ENCODE results near the gene TRMT44. TPM values are rescaled to one million over a fixed set of nuclear protein-coding genes. Genes with fewer than 3 reads are reported as not detected.
A peak's percentile ranks its signal among the peaks of the same experiment; 100 is the strongest.

The TRMT44 gene
- total RNA-seq, 2 donors from 2014 or later = 10.5 to 11.4 TPM

DNA sequence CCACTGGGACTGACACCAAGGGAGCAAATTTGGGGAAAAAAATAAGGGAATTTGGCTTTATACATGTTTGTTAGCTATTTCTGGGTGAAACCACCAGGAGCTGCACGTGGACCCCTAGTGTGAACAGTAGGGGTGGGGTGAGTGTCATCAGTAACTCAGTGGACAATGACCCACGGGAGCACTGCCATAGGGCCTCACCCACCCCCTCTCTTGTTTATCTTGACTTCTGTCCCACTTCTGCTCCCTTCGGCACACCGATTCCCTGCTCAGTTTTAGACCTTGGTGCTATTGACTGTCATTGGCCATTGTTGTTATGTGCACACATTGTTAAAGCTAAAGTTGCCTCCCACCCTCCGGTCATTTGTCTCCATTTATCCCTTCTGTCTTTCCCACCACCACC, 9.0 kb upstream of the TRMT44 start:
- peaks cover 0 to 38% of the 10 kb centered on the region in 2 donors for H3K4me1 ChIP-seq
- no peak overlapping the region for H3K4me3 ChIP-seq
- no peaks in the 10 kb centered on the region for H3K36me3 ChIP-seq
- TF ChIP-seq, protein P1, sequence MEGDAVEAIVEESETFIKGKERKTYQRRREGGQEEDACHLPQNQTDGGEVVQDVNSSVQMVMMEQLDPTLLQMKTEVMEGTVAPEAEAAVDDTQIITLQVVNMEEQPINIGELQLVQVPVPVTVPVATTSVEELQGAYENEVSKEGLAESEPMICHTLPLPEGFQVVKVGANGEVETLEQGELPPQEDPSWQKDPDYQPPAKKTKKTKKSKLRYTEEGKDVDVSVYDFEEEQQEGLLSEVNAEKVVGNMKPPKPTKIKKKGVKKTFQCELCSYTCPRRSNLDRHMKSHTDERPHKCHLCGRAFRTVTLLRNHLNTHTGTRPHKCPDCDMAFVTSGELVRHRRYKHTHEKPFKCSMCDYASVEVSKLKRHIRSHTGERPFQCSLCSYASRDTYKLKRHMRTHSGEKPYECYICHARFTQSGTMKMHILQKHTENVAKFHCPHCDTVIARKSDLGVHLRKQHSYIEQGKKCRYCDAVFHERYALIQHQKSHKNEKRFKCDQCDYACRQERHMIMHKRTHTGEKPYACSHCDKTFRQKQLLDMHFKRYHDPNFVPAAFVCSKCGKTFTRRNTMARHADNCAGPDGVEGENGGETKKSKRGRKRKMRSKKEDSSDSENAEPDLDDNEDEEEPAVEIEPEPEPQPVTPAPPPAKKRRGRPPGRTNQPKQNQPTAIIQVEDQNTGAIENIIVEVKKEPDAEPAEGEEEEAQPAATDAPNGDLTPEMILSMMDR (IDR thresholded peaks at IDR 0.05) = no peak
- H3K27ac ChIP-seq = no peak overlapping the region
- H3K9me3 ChIP-seq = no peaks in the 10 kb centered on the region
- H3K27me3 ChIP-seq = no peaks in the 10 kb centered on the region
- no peak for DNase-seq (ENCODE audit: low spot score)

DNA sequence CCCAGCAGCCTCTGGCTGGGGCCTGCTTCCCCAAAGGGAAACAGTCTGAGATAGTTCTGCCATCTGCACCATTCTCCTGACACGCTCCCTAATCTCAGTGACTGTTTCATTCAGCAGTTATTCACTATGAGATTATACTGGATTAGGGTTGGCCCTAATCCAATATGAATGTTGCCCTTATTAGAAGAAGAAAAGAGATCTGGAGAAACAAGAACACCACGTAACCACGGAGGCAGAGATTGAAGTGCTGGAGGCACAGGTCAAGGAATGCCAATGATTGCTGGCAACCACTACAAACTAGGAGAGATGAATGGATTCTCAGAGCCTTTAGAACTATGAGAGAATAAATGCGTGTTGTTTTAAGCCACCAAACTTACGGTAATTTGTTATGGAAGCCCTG, 7.4 kb upstream of the TRMT44 start:
- Histone ChIP-seq H3K4me3 (no peak overlapping the region), H3K4me1 (peaks cover 0 to 37% of the 10 kb centered on the region in 2 donors), H3K27ac (peak overlapping the region in 1 of 2 donors; percentile 24), H3K36me3 (no peaks in the 10 kb centered on the region), H3K9me3 (no peaks in the 10 kb centered on the region), H3K27me3 (no peaks in the 10 kb centered on the region)
- TF ChIP-seq, protein P1 (IDR thresholded peaks at IDR 0.05) = no peak
- DNase-seq (ENCODE audit: low spot score) = no peak

DNA sequence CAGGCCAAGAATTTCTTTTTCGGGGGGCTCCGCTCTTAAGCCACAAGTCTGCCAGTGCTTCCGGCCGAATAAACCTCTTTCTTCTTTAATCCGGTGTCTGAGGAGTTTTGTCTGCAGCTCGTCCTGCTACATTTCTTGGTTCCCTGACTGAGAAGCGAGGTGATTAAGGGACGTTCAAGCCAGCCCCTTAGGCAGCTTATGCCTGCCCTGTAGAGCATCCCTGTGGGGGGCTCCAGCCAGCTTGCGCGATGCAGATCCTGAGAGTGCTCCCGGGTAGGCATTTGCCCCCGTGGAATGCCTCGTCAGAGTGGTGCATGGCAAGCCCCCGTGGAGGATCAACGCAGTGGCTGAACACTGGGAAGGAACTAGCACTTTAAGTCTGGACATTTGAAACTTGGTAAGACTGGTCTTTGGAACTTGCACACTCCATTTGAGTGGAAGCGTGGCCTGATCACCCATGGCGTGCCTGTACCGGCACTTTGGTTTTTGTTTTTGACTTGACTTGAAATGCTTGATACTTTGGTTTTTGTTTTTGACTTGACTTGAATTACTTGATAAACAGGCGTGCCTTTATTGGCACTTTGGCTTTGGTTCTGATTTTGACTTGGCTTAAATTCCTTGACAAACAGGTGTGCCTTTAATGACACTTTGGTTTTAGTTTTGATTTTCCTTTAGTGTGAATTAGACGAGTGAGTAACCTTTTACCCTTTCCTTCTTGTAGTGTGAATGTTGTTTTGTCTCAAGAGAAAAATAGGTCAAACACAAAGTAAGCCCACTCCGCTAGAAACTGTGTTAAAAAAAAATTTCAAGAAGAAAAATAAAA, 6.1 kb upstream of the TRMT44 start:
- Histone ChIP-seq H3K27ac (no peak overlapping the region), H3K4me1 (peaks cover 0 to 43% of the 10 kb centered on the region in 2 donors), H3K36me3 (no peaks in the 10 kb centered on the region), H3K27me3 (no peaks in the 10 kb centered on the region), H3K4me3 (no peak overlapping the region), H3K9me3 (no peaks in the 10 kb centered on the region)
- TF ChIP-seq, protein P1 (IDR thresholded peaks at IDR 0.05) = no peak
- DNase-seq (ENCODE audit: low spot score) = no peak

DNA sequence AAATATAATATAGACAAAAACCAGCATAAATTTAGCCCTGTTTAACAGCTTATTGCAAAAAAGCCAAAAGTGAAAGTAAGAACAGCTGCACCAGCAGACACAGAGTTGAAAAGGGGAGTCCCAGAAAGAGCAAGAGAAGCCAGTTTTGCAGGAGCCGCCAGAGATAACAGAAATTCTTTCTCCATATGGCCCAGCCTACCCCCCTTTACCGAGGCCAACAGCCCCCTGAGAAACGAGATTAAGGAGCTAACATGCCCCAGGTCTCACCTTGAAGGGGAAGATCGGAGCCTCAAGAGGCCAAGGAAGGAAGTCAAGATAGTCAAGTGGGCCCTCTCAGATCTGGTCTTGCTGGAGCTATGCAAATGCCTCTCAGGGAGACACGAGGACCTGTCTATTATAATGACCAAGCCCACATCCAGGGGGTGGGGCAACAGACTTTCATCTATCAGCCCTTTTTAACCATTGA, 4.9 kb upstream of the TRMT44 start:
- Histone ChIP-seq H3K4me1 (peaks cover 0 to 48% of the 10 kb centered on the region in 2 donors), H3K4me3 (peak overlapping the region in 1 of 2 donors; percentile 40), H3K36me3 (no peaks in the 10 kb centered on the region), H3K27ac (peak overlapping the region; percentile 62 to 83), H3K27me3 (no peaks in the 10 kb centered on the region), H3K9me3 (no peaks in the 10 kb centered on the region)
- TF ChIP-seq, protein P1 (IDR thresholded peaks at IDR 0.05) = no peak
- no peak for DNase-seq (ENCODE audit: low spot score)

DNA sequence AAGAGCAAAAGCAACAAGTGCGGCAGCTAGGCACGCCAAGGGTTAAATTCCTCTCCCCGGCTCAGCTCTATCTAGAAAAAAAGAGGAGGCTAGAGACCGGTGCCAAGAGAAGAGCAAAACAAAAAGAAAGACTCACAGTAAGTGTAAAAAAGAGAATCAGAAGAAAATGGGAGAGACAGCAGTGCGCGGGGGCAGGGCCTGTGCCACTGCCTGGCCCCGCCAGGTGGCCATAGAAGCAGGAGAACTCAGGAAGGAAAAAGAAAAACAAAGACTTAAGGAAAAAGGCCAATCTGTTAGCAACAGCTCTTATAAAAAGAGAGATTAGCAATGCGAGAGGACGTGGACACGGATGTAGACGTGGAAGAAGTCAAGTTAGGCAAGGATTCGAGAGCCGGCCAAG, 3.3 kb upstream of the TRMT44 start:
- H3K4me1 ChIP-seq = peaks cover 0 to 61% of the 10 kb centered on the region in 2 donors
- peak overlapping the region; percentile 54 to 83 for H3K27ac ChIP-seq
- H3K36me3 ChIP-seq = no peaks in the 10 kb centered on the region
- TF ChIP-seq, protein P1 (IDR thresholded peaks at IDR 0.05) = peak in 1 of 2 donors; percentile 37
- no peak for DNase-seq (ENCODE audit: low spot score)
- H3K4me3 ChIP-seq = peak overlapping the region; percentile 14 to 16
- H3K27me3 ChIP-seq = no peaks in the 10 kb centered on the region
- no peaks in the 10 kb centered on the region for H3K9me3 ChIP-seq

Data from right atrium auricular region (tissue), 2 donors.